GM21367 (cell line): ENCODE measurements around the gene WDR81.

Source experiments
- ATAC-seq: cut with Tn5 transposase; IDR thresholded peaks from one replicate; pipeline ENCODE4 v1.9.1; 2021; ENCODE audit not compliant: unreplicated experiment

Gene WDR81

GRCh38 chr17:1776857-1777256 lies 52.4 kb downstream of the WDR81 start:
- ATAC-seq = no peak

DNA sequence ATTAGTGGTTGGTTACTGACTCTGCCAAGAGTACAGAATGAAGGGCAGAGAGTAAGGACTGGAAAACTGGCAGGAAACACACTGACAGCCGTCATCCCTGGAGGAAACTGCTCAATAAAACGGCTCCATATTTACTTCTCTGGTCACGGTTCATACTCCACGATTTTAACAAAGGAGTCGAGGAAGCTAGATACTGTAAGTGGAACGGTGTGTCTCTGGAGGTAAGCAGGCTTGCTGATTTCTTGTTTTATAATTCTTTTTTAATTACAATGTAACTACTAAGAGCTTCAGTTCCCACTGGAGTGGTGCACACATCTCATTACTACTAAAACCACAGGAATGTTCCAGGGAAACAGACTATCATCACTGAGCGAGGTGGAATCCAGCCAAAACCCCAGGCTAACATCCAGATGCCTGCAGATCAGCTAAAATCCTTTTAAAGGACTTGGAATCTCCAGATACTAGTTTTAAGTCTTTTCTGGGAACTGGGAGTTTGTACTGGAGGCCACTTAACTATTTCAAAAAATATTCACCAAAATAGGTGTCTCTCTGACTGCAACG lies 55.1 kb downstream of the WDR81 start:
- no peak for ATAC-seq

DNA sequence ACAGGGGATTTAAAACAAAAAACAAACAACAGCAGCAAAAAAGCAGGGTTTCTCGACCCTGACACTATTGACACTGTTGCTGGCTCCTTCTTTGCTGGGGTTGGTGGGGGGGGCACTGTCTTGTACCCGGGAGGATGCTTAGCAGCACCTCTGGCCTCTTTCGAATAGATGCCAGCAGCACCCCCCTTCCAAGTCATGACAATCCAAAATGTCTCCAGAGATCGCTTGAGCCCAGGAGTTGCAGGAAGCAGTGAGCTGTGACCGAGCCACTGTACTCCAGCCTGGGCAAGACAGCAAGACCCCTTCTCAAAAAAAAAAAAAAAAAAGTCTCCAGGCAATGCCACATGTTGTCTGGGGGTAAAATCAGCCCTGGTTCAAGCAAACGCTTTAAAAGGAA lies 57.7 kb downstream of the WDR81 start:
- ATAC-seq = no peak

DNA sequence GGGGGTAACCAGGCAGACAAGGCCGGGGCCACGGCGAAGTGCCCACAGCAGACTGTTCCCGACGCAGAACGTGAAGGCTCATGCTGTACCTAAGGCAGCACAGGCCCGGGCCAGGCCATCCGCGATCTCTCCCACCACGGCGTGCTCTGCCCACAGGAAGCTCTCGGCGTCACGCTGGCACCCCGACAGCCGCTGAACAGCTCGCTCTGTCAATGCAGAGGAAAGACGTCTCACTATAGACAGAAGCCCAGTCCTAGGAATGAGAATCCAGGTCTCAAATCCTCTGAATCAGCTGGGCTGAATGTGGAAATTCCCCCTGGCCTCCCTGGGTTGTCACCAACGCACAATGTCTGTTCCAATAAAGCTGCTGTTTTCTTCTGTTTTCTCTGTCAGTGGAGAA lies 58.8 kb downstream of the WDR81 start:
- no peak for ATAC-seq

GRCh38 chr17:1783834-1784611 lies 59.5 kb downstream of the WDR81 start:
- no peak for ATAC-seq

- no peak for ATAC-seq
These were observed 61.4 kb downstream of the WDR81 start for GRCh38 chr17:1785930-1786329.

- no peak for ATAC-seq
These were observed 62.2 kb downstream of the WDR81 start for GRCh38 chr17:1786708-1787107.

DNA sequence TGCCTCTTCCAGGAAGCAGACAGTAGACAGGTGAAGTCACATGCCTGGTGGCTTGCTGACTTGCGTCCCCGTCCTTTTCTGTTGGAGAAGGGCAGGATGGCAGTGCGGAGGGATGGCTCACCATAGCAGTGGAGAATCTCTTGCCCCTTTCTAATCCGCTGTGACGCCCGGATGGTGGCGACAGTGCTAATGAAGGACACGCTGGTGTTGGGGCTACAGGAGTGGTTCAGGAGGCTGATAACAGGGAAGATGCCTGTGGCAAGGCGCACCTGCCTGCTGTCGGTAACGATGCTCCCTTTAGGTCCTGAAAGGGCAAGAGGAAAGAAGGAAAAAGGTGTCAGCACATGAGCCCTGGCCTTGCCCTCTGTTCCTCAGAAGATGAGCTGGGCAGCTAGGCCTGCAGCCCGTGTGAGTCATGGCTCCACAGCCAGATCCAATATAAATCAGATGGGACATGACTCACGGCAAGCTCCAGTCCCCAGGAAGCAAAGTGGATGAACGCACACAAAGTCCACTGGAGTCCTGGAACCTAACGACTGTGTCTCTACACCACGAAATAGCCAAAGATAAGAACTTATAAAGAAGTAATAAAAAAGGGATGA lies 62.9 kb downstream of the WDR81 start:
- no peak for ATAC-seq
